OCI-LY1 (cell line): ENCODE results near the gene SSC5D.
A peak's percentile ranks its signal among the peaks of the same experiment; 100 is the strongest.

Experiments used
- H2AFZ ChIP-seq: fragments of 200-600 bp; sonication (generic), shearing (Covaris generic); 2 replicates; pipeline ENCODE4 v1.6.0; 2014; ENCODE audit warnings: antibody characterized with exemption, mild to moderate bottlenecking, low read length
- H3F3A ChIP-seq: fragments of 200-600 bp; sonication (generic), shearing (Covaris generic); 2 replicates; pipeline ENCODE4 v1.6.0; 2014; ENCODE audit warnings: mild to moderate bottlenecking, antibody characterized with exemption, low read length, moderate library complexity; ENCODE audit not compliant: insufficient read depth
- H3K27ac ChIP-seq: fragments of 200-600 bp; sonication (generic); 2 replicates; pipeline ENCODE4 v1.5.1; 2014; ENCODE audit warnings: low read length, mixed run types, mild to moderate bottlenecking, low read depth; ENCODE audit not compliant: poor library complexity, severe bottlenecking
- H3K27me3 ChIP-seq: fragments of 200-600 bp; sonication (generic); 2 replicates; pipeline ENCODE4 v1.6.0; 2014; ENCODE audit warnings: antibody characterized with exemption, mild to moderate bottlenecking, low read length, moderate library complexity; ENCODE audit not compliant: insufficient read depth
- H3K36me3 ChIP-seq: fragments of 200-600 bp; sonication (generic); 2 replicates; pipeline ENCODE4 v1.6.1; 2014; ENCODE audit warnings: mild to moderate bottlenecking, antibody characterized with exemption, low read length, moderate library complexity, mixed read lengths; ENCODE audit not compliant: insufficient read depth
- H3K4me1 ChIP-seq: fragments of 200-600 bp; sonication (generic); 2 replicates; pipeline ENCODE4 v1.5.1; 2014; ENCODE audit warnings: mild to moderate bottlenecking, low read length, moderate library complexity; ENCODE audit not compliant: insufficient read depth, severe bottlenecking
- H3K4me2 ChIP-seq: fragments of 200-600 bp; sonication (generic), shearing (Covaris generic); 2 replicates; pipeline ENCODE4 v1.6.1; 2014; ENCODE audit warnings: low read length
- H3K4me3 ChIP-seq: fragments of 200-600 bp; sonication (generic); 2 replicates; pipeline ENCODE4 v1.5.1; 2014; ENCODE audit warnings: low read length, low read depth, mild to moderate bottlenecking, mixed read lengths; ENCODE audit not compliant: poor library complexity, severe bottlenecking
- H3K79me2 ChIP-seq: fragments of 200-600 bp; shearing (Covaris generic); 2 replicates; pipeline ENCODE4 v1.6.1; 2016; ENCODE audit warnings: mixed run types, low read length, mixed read lengths; ENCODE audit not compliant: insufficient read depth
- H3K9ac ChIP-seq: fragments of 200-600 bp; sonication (generic), shearing (Covaris generic); 2 replicates; pipeline ENCODE4 v1.6.1; 2014; ENCODE audit warnings: mild to moderate bottlenecking, low read length, mixed read lengths
- H3K9me2 ChIP-seq: fragments of 200-600 bp; sonication (generic), shearing (Covaris generic); 2 replicates; pipeline ENCODE4 v1.6.1; 2014; ENCODE audit warnings: low read depth, mild to moderate bottlenecking, low read length, mixed read lengths
- H3K9me3 ChIP-seq: fragments of 200-600 bp; shearing (Covaris generic); 2 replicates; pipeline ENCODE4 v1.6.1; 2014; ENCODE audit warnings: low read length, mixed read lengths
- H4K20me1 ChIP-seq: fragments of 200-600 bp; sonication (generic), shearing (Covaris generic); 2 replicates; pipeline ENCODE4 v1.6.0; 2016; ENCODE audit warnings: mild to moderate bottlenecking, low read length; ENCODE audit not compliant: insufficient read depth
- EZH2 ChIP-seq: fragments of 200-600 bp; sonication (generic), shearing (Covaris generic); IDR thresholded peaks from 2 replicates; pipeline ENCODE4 v1.8.0; 2017; ENCODE audit warnings: borderline replicate concordance, mixed run types, mild to moderate bottlenecking, antibody characterized with exemption, low read length, moderate library complexity, mixed read lengths
- TF ChIP-seq, protein P1 (sequence below): fragments of 200-600 bp; sonication (generic), shearing (Covaris generic); IDR thresholded peaks from 2 replicates; pipeline ENCODE4 v1.5.1; 2017; ENCODE audit warnings: mild to moderate bottlenecking, antibody characterized with exemption, low read length, moderate library complexity, mixed read lengths

Gene SSC5D

DNA sequence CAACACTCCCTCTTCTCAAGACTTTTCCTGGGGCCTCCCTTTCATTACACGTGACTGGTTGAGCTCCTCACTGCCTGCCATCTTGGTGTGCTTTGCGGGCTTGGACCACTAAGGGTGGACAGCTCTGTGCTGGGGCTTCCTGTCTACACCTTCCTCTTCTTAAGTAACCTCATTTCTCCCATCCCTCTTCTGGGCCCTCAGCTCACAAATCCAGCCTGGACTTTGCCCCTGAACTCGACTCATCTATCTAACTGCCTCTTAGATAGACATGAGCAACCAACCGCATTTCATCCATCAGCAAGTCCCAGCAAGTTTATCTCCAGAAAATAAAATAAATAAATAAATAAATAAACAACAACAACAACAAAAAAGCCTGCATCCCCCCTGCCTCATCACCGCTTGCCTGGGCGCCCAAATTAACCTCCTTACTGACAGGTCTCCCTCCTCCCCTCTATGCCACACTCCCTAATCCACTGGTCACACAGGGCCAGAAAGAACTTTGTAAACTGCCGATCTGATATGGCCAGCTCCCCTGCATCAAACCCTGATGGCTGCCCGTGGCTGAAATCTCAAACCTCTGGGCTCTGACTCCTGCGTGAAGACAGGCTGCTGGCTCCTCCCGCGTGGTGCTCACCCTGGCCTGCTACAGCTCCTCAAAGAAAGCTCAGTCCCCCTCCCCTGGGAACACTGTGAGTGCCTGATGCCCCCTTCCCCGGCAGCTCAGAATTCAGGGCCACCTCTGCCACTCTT is 34.5 kb upstream of the SSC5D start:
- Histone ChIP-seq H3K4me2 (peak overlapping the region; percentile 68; the same call in 1 of the 2 replicates), H3K9me2 (no peaks in the 10 kb centered on the region), H3K9ac (no peak overlapping the region), H3K27me3 (no peaks in the 10 kb centered on the region; the same call in 1 of the 2 replicates), H4K20me1 (no peaks in the 10 kb centered on the region), H3K79me2 (no peaks in the 10 kb centered on the region), H3K4me3 (no peak overlapping the region), H3K4me1 (peaks cover 14% of the 10 kb centered on the region), H3K36me3 (peaks cover 15% of the 10 kb centered on the region), H2AFZ (no peak overlapping the region), H3K9me3 (no peaks in the 10 kb centered on the region), H3K27ac (no peak overlapping the region), H3F3A (no peaks in the 10 kb centered on the region)
- TF ChIP-seq, protein P1, sequence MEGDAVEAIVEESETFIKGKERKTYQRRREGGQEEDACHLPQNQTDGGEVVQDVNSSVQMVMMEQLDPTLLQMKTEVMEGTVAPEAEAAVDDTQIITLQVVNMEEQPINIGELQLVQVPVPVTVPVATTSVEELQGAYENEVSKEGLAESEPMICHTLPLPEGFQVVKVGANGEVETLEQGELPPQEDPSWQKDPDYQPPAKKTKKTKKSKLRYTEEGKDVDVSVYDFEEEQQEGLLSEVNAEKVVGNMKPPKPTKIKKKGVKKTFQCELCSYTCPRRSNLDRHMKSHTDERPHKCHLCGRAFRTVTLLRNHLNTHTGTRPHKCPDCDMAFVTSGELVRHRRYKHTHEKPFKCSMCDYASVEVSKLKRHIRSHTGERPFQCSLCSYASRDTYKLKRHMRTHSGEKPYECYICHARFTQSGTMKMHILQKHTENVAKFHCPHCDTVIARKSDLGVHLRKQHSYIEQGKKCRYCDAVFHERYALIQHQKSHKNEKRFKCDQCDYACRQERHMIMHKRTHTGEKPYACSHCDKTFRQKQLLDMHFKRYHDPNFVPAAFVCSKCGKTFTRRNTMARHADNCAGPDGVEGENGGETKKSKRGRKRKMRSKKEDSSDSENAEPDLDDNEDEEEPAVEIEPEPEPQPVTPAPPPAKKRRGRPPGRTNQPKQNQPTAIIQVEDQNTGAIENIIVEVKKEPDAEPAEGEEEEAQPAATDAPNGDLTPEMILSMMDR, result no peak
- no peak for TF ChIP-seq EZH2

DNA sequence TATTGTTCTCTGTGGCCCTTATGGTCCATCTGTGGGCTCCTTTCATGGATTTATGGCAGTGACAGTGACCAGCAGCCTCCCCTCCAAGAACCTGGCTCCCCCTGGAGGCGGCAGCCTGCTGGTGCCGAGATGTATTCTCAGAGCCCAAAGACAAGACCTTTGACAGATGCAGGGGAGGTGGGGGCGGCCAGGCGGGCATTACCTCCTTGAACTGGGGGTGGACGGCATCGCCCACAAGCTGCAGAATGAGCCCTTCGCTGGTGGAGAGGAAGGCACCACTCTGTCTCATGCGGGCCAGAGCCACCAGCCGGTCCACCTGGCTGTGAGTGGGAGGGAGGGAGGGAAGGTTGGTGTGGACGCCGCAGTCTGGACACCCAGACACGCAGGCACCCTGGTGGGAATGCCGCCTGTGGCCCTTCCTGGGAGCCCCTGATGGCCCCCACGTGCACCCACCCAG is 33.4 kb upstream of the SSC5D start:
- Histone ChIP-seq H2AFZ (no peak overlapping the region), H3F3A (no peaks in the 10 kb centered on the region), H3K79me2 (no peaks in the 10 kb centered on the region), H3K9me3 (no peaks in the 10 kb centered on the region), H3K36me3 (peaks cover 15% of the 10 kb centered on the region), H3K9me2 (no peaks in the 10 kb centered on the region), H3K4me1 (peaks cover 18% of the 10 kb centered on the region), H4K20me1 (no peaks in the 10 kb centered on the region), H3K9ac (no peak overlapping the region), H3K27ac (no peak overlapping the region), H3K27me3 (no peaks in the 10 kb centered on the region; the same call in 1 of the 2 replicates), H3K4me2 (no peak overlapping the region), H3K4me3 (no peak overlapping the region)
- TF ChIP-seq, protein P1, result peak; percentile 70
- TF ChIP-seq EZH2, result no peak

DNA sequence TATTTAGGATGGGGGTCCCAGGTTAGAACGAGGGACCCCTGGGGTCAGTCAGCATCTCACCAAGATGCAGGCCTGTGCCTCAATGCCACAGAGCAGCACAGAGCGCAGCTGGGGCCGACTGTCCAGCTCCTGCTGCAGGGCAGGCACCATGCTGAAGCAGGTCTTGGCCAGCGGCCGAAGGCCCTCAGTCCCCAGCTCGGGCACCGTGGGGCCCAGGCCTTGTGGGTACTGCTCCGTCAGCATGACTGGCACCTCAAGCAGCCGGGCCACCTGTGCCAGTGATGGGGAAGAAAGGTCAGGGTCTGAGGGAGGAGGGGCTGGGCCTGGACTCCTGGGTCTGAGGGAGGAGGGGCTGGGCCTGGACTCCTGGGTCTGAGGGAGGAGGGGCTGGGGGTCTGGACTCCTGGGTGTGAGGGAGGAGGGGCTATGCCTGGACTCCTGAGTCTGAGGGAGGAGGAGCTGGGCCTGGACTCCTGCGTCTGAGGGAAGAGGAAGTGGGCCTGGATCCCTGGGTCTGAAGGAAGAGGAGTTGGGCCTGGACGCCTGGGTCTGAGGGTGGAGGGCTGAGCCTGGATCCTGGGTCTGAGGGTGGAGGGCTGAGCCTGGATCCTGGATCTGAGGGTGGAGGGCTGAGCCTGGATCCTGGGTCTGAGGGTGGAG is 32.5 kb upstream of the SSC5D start:
- Histone ChIP-seq H2AFZ (no peak overlapping the region), H4K20me1 (no peaks in the 10 kb centered on the region), H3K79me2 (no peaks in the 10 kb centered on the region), H3K9me2 (no peaks in the 10 kb centered on the region), H3K4me2 (no peak overlapping the region), H3K27ac (no peak overlapping the region), H3F3A (no peaks in the 10 kb centered on the region), H3K4me1 (peaks cover 27% of the 10 kb centered on the region), H3K9ac (no peak overlapping the region), H3K27me3 (no peaks in the 10 kb centered on the region; the same call in 1 of the 2 replicates), H3K9me3 (no peaks in the 10 kb centered on the region), H3K4me3 (no peak overlapping the region), H3K36me3 (peaks cover 15% of the 10 kb centered on the region)
- TF ChIP-seq, protein P1, result no peak
- TF ChIP-seq EZH2, result no peak
